H1 (cell line): Measurements from ENCODE around the gene PURA. TPM values are rescaled to one million over a fixed set of nuclear protein-coding genes. Genes with fewer than 3 reads are reported as not detected.

Experiments used
- CTCF ChIA-PET: fragments of 300-600 bp; sonication (Branson Sonifier 250); formaldehyde crosslinking; loops from one replicate; lab custom pipeline; 2021; ENCODE audit not compliant: partially characterized antibody; lab: Charles Lee
- POLR2A ChIA-PET: fragments of 300-600 bp; sonication (Branson Sonifier 250); formaldehyde crosslinking; loops from one replicate; lab custom pipeline; 2021; ENCODE audit warnings: inconsistent platforms; ENCODE audit not compliant: partially characterized antibody; lab: Charles Lee
- DNase-seq, 2 experiments: peaks; one replicate each; pipeline versions ENCODE4 v3.0.0 to v3.0.0-alpha.2; 2010 to 2022; ENCODE audit warnings: low spot score in 2 of 2, low read depth in 1 of 2, mixed read lengths in 1 of 2
- FAIRE-seq: peaks from 2 replicates; lab custom pipeline; 2011; peaks lifted over from hg19 to GRCh38; lab: Jason Lieb, UNC
- H2AFZ ChIP-seq: 2 replicates; pipeline ENCODE4 v1.8.1; 2012; ENCODE audit warnings: low read length, inconsistent platforms
- H2AK5ac ChIP-seq: 2 replicates; pipeline ENCODE4 v1.6.1; 2013; ENCODE audit warnings: low read depth, low read length
- H2BK120ac ChIP-seq: replicated peaks from 2 replicates; pipeline ENCODE3; 2013; ENCODE audit warnings: low read depth, low read length, inconsistent platforms
- H2BK12ac ChIP-seq: 2 replicates; pipeline ENCODE4 v1.6.1; 2013; ENCODE audit warnings: low read depth, low read length
- H2BK15ac ChIP-seq: 2 replicates; pipeline ENCODE4 v1.6.1; 2013; ENCODE audit warnings: low read length
- H2BK20ac ChIP-seq: 2 replicates; pipeline ENCODE4 v1.6.1; 2013; ENCODE audit warnings: low read length
- H2BK5ac ChIP-seq: 2 replicates; pipeline ENCODE4 v1.6.1; 2013; ENCODE audit warnings: low read depth, low read length
- H3K14ac ChIP-seq: 2 replicates; pipeline ENCODE4 v1.6.1; 2013; ENCODE audit warnings: inconsistent platforms; ENCODE audit not compliant: insufficient read length
- H3K18ac ChIP-seq: 2 replicates; pipeline ENCODE4 v1.6.1; 2013; ENCODE audit warnings: low read length; ENCODE audit errors: extremely low read depth
- H3K23ac ChIP-seq: 2 replicates; pipeline ENCODE4 v1.6.1; 2013; ENCODE audit warnings: inconsistent platforms; ENCODE audit not compliant: insufficient read length
- H3K23me2 ChIP-seq: 2 replicates; pipeline ENCODE4 v1.6.1; 2013; ENCODE audit warnings: low read depth, low read length
- H3K27ac ChIP-seq: 2 replicates; pipeline ENCODE4 v1.6.1; 2011; ENCODE audit warnings: low read depth, low read length, inconsistent platforms
- H3K27me3 ChIP-seq, 4 experiments: replicated peaks in 1 of 4; 1 replicate in 1 of 4; 2 replicates in 3 of 4; pipeline versions ENCODE4 v1.6.1 to v1.8.1; 2011 to 2013; ENCODE audit warnings: low read length in 3 of 4, mild to moderate bottlenecking in 3 of 4, inconsistent platforms in 2 of 4, mixed read lengths in 2 of 4, moderate library complexity in 1 of 4; ENCODE audit not compliant: control insufficient read depth in 3 of 4, insufficient read depth in 3 of 4; ENCODE audit errors: extremely low read depth in 1 of 4
- H3K36me3 ChIP-seq, 4 experiments: 2 replicates each; pipeline versions ENCODE4 v1.6.1 to v1.8.1; 2011 to 2013; ENCODE audit warnings: mild to moderate bottlenecking in 4 of 4, low read length in 3 of 4, moderate library complexity in 2 of 4, control low read depth in 1 of 4, inconsistent platforms in 1 of 4; ENCODE audit not compliant: insufficient read depth in 4 of 4, control insufficient read depth in 2 of 4
- H3K4ac ChIP-seq: replicated peaks from 2 replicates; pipeline ENCODE3; 2013; ENCODE audit warnings: low read length, low read depth, mixed read lengths, inconsistent platforms; ENCODE audit not compliant: insufficient read length
- H3K4me1 ChIP-seq, 4 experiments: replicated peaks in 1 of 4; 1 replicate in 1 of 4; 2 replicates in 3 of 4; pipeline versions ENCODE4 v1.6.1 to v1.8.1; 2011 to 2013; ENCODE audit warnings: low read length in 3 of 4, inconsistent platforms in 2 of 4, mixed read lengths in 1 of 4; ENCODE audit not compliant: insufficient read depth in 4 of 4, control insufficient read depth in 3 of 4
- H3K4me2 ChIP-seq, 2 experiments: 2 replicates each; pipeline versions ENCODE4 v1.6.1 to v1.8.1; 2011 to 2013; ENCODE audit warnings: low read depth in 2 of 2, low read length in 2 of 2, control low read depth in 1 of 2, inconsistent platforms in 1 of 2, mild to moderate bottlenecking in 1 of 2; ENCODE audit not compliant: insufficient read depth in 1 of 2
- H3K4me3 ChIP-seq, 4 experiments: fragments of 200-600, 300-600 bp in 1 of 4; sonication (generic), shearing (Covaris generic), sonication (Bioruptor Twin) in 1 of 4; 2 replicates each; pipeline versions ENCODE4 v1.5.1 to v1.8.1; 2011 to 2016; ENCODE audit warnings: low read length in 4 of 4, low read depth in 3 of 4, control low read depth in 2 of 4, inconsistent platforms in 2 of 4, mild to moderate bottlenecking in 2 of 4, mixed read lengths in 1 of 4, moderate library complexity in 1 of 4; ENCODE audit not compliant: insufficient read depth in 2 of 4; ENCODE audit errors: extremely low read depth in 1 of 4
- H3K56ac ChIP-seq: replicated peaks from 2 replicates; pipeline ENCODE3; 2013; ENCODE audit warnings: low read depth, mild to moderate bottlenecking, mixed read lengths, low read length, inconsistent platforms; ENCODE audit not compliant: insufficient read length
- H3K79me1 ChIP-seq: 2 replicates; pipeline ENCODE4 v1.6.1; 2013; ENCODE audit warnings: low read depth, low read length, control low read depth
- H3K79me2 ChIP-seq, 2 experiments: 2 replicates each; pipeline versions ENCODE4 v1.6.1 to v1.8.1; 2012 to 2013; ENCODE audit warnings: low read length in 2 of 2, mild to moderate bottlenecking in 2 of 2, inconsistent platforms in 1 of 2; ENCODE audit not compliant: insufficient read depth in 2 of 2, control insufficient read depth in 1 of 2
- H3K9ac ChIP-seq, 4 experiments: replicated peaks in 1 of 4; 1 replicate in 1 of 4; 2 replicates in 3 of 4; pipeline versions ENCODE4 v1.6.1 to v1.8.1; 2011 to 2013; ENCODE audit warnings: low read depth in 3 of 4, low read length in 3 of 4, control low read depth in 2 of 4, mild to moderate bottlenecking in 2 of 4, moderate library complexity in 2 of 4, inconsistent platforms in 1 of 4; ENCODE audit errors: extremely low read depth in 1 of 4
- H3K9me3 ChIP-seq, 2 experiments: 2 replicates each; pipeline versions ENCODE4 v1.6.1 to v1.8.1; 2012 to 2013; ENCODE audit warnings: mild to moderate bottlenecking in 2 of 2, moderate library complexity in 2 of 2, control low read depth in 1 of 2, inconsistent platforms in 1 of 2, low read depth in 1 of 2, low read length in 1 of 2, mixed read lengths in 1 of 2; ENCODE audit not compliant: insufficient read depth in 2 of 2
- H4K20me1 ChIP-seq, 2 experiments: replicated peaks in 1 of 2; 2 replicates each; pipeline versions ENCODE3 to v1.8.1; 2011 to 2013; ENCODE audit warnings: inconsistent platforms in 2 of 2, low read length in 2 of 2, mild to moderate bottlenecking in 1 of 2; ENCODE audit not compliant: insufficient read depth in 2 of 2, control insufficient read depth in 1 of 2
- H4K5ac ChIP-seq: 2 replicates; pipeline ENCODE4 v1.6.1; 2013; ENCODE audit warnings: low read length, low read depth, mixed read lengths, inconsistent platforms; ENCODE audit not compliant: insufficient read length
- H4K8ac ChIP-seq: 2 replicates; pipeline ENCODE4 v1.8.0; 2013; ENCODE audit warnings: mild to moderate bottlenecking, moderate library complexity, low read length, inconsistent platforms; ENCODE audit not compliant: insufficient read depth; ENCODE audit errors: extremely low read depth
- H4K91ac ChIP-seq: replicated peaks from 2 replicates; pipeline ENCODE3; 2013; ENCODE audit warnings: low read length, mixed read lengths, inconsistent platforms; ENCODE audit not compliant: insufficient read length
- BACH1 ChIP-seq: IDR thresholded peaks from 2 replicates; pipeline ENCODE4 v1.6.1; 2012; ENCODE audit warnings: low read length, improper control_type of control experiment
- CREB1 ChIP-seq: IDR thresholded peaks from 2 replicates; pipeline ENCODE4 v1.6.1; 2012; ENCODE audit warnings: inconsistent platforms
- GABPA ChIP-seq: IDR thresholded peaks from 2 replicates; pipeline ENCODE4 v1.6.1; 2011; ENCODE audit warnings: mild to moderate bottlenecking, low read length, moderate library complexity, borderline replicate concordance; ENCODE audit not compliant: insufficient read depth
- WGBS, 2 experiments: shearing (Covaris generic) in 1 of 2; methylation state at CpG; one replicate each; pipeline versions ENCODE4 v1.1.6 to v1.1.7; 2013 to 2015; ENCODE audit warnings: low lambda C conversion rate in 2 of 2, mixed read lengths in 2 of 2, inconsistent platforms in 1 of 2, low coverage in 1 of 2, missing lambda C conversion rate in 1 of 2; ENCODE audit not compliant: insufficient replicate concordance in 2 of 2, insufficient coverage in 1 of 2, insufficient read length in 1 of 2; ENCODE audit errors: extremely low coverage in 1 of 2, missing lambda C conversion rate in 1 of 2; 5-methylcytosine and 5-hydroxymethylcytosine counted together
- polyA plus RNA-seq, 7 experiments: library from polyadenylated mRNA; depleted of rRNA in 3 of 7; stranded (reverse) in 5 of 7; unstranded in 2 of 7; fragments of >200 nt in 5 of 7; fragments of 200-250 nt in 2 of 7; gene quantifications; 1 replicate in 5 of 7; 2 replicates in 1 of 7; 4 replicates in 1 of 7; pipeline versions ENCODE4 v1.2.1 to v1.2.3, GENCODE V29; 2011 to 2013; ENCODE audit warnings: missing spikeins in 2 of 7, mixed read lengths in 2 of 7
- total RNA-seq: library from RNA; stranded (reverse); fragmentation: NEBNext Ultra II Directional; extraction: Animal tissue kit (Norgen Biotek cat#: 25700); gene quantifications from 2 replicates; pipeline ENCODE4 v1.2.1, GENCODE V29; 2021

Gene PURA
- total and polyA plus RNA-seq, 2 of the 8 experiments (the other 6 are each of a cell fraction or from before 2014, with no cell fraction given), result 0.98 to 2.1 TPM

- Histone ChIP-seq H3K4me1 (peaks cover 0 to 7% (median 0%) of the 10 kb centered on the region in 4 experiments; a peak in 1 of 7 replicates), H2AFZ (no peak overlapping the region), H2BK120ac (no peak overlapping the region), H3K23me2 (peaks cover 5% of the 10 kb centered on the region; the same call in 1 of the 2 replicates), H2BK12ac (no peak overlapping the region), H2AK5ac (no peak overlapping the region), H4K5ac (no peak overlapping the region), H3K14ac (no peak overlapping the region), H3K36me3 (no peaks in the 10 kb centered on the region), H3K4me2 (no peak overlapping the region), H4K8ac (no peak overlapping the region), H3K79me2 (no peaks in the 10 kb centered on the region), H3K27ac (no peak overlapping the region), H2BK15ac (no peak overlapping the region), H3K4me3 (no peak overlapping the region), H4K20me1 (peaks cover 0 to 7% of the 10 kb centered on the region in 2 experiments), H3K9ac (no peak overlapping the region), H3K9me3 (no peaks in the 10 kb centered on the region), H2BK5ac (no peak overlapping the region), H2BK20ac (no peak overlapping the region), H3K23ac (no peak overlapping the region), H4K91ac (no peak overlapping the region), H3K79me1 (no peaks in the 10 kb centered on the region), H3K27me3 (peaks cover 23 to 37% (median 31%) of the 10 kb centered on the region in 4 experiments), H3K56ac (no peak overlapping the region), H3K4ac (no peak overlapping the region), H3K18ac (no peak overlapping the region)
- FAIRE-seq (no peak), DNase-seq (peak in 1 of 2 experiments; percentile 14)
- CTCF ChIA-PET, result interaction anchor here (0.8 to 9.9 kb wide), 10 partner anchors 7 to 176 kb away, joined by 3 to 118 read pairs (median 10); partner anchors contain the start of gene PURA
- POLR2A ChIA-PET, result interaction anchor here (1.3 to 4.3 kb wide), 3 partner anchors 9 to 30 kb away, joined by 3 to 19 read pairs (median 11); partner anchors contain the start of gene PURA
- 81% methylated on average over 7 of the region's 7 CpGs; no CpG with 5 or more reads in 1 of the 2 experiments for WGBS, 2 experiments
- TF ChIP-seq GABPA, result no peak
- TF ChIP-seq BACH1, result no peak
- TF ChIP-seq CREB1, result no peak
These were observed 28.9 kb downstream of the PURA start for GRCh38 chr5:140142856-140143255.
